SK-N-SH (cell line): Measurements from ENCODE around the gene MSX1. TPM values are rescaled to one million over a fixed set of nuclear protein-coding genes. Genes with fewer than 3 reads are reported as not detected.

ENCODE experiments used
- CTCF ChIA-PET: fragments of 300-600, 350-600 bp; formaldehyde crosslinking; extraction: SDS; loops from one replicate; lab custom pipeline; 2021; lab: Yijun Ruan, JAX
- POLR2A ChIA-PET: fragments of 350-600 bp; sonication (Branson Sonifier 250); formaldehyde crosslinking; extraction: SDS; loops from one replicate; lab custom pipeline; 2020; ENCODE audit warnings: antibody characterized with exemption, inconsistent platforms; lab: Yijun Ruan, JAX
- DNase-seq: peaks from one replicate; pipeline ENCODE4 v3.0.0; 2012
- H2AFZ ChIP-seq: fragments of 200-600 bp; sonication (generic); 2 replicates; pipeline ENCODE4 v1.8.1; 2016; ENCODE audit warnings: antibody characterized with exemption, mild to moderate bottlenecking, low read depth
- H3F3A ChIP-seq: fragments of 200-600 bp; sonication (generic); replicated peaks from 2 replicates; pipeline ENCODE3; 2016; ENCODE audit warnings: antibody characterized with exemption, mild to moderate bottlenecking; ENCODE audit not compliant: insufficient read depth
- H3K27ac ChIP-seq, 2 experiments: fragments of 200-500 bp in 1 of 2; fragments of 200-600 bp in 1 of 2; sonication (Bioruptor generic) in 1 of 2; sonication (generic), shearing (Covaris generic) in 1 of 2; 2 replicates each; pipeline versions ENCODE4 v1.5.1 to v1.6.1; 2014 to 2016; ENCODE audit warnings: low read depth in 2 of 2, inconsistent platforms in 1 of 2, low read length in 1 of 2, mild to moderate bottlenecking in 1 of 2, mixed read lengths in 1 of 2
- H3K27me3 ChIP-seq: fragments of 200-600 bp; sonication (generic), shearing (Covaris generic); 2 replicates; pipeline ENCODE4 v1.6.1; 2016; ENCODE audit warnings: mixed run types; ENCODE audit not compliant: insufficient read depth
- H3K36me3 ChIP-seq, 2 experiments: fragments of 200-500 bp in 1 of 2; fragments of 200-600 bp in 1 of 2; sonication (Bioruptor generic) in 1 of 2; sonication (generic) in 1 of 2; replicated peaks in 1 of 2; 2 replicates each; pipeline versions ENCODE3 to v1.5.1; 2014 to 2016; ENCODE audit warnings: low read length in 1 of 2, mild to moderate bottlenecking in 1 of 2; ENCODE audit not compliant: insufficient read depth in 2 of 2, control insufficient read depth in 1 of 2
- H3K4me1 ChIP-seq, 2 experiments: fragments of 200-500 bp in 1 of 2; fragments of 200-600 bp in 1 of 2; sonication (Bioruptor generic) in 1 of 2; sonication (generic), shearing (Covaris generic) in 1 of 2; 2 replicates each; pipeline versions ENCODE4 v1.5.1 to v1.6.1; 2014 to 2016; ENCODE audit warnings: low read depth in 1 of 2, low read length in 1 of 2, mixed run types in 1 of 2; ENCODE audit not compliant: insufficient read depth in 2 of 2, control insufficient read depth in 1 of 2
- H3K4me2 ChIP-seq: fragments of 200-600 bp; sonication (generic), shearing (Covaris generic); 2 replicates; pipeline ENCODE4 v1.6.1; 2017; ENCODE audit warnings: mixed run types
- H3K4me3 ChIP-seq, 2 experiments: fragments of 200-500 bp in 1 of 2; fragments of 200-600 bp in 1 of 2; sonication (Bioruptor generic) in 1 of 2; sonication (generic), shearing (Covaris generic) in 1 of 2; 2 replicates each; pipeline versions ENCODE4 v1.5.1 to v1.8.1; 2014 to 2016; ENCODE audit warnings: low read depth in 2 of 2, inconsistent platforms in 1 of 2, low read length in 1 of 2, mild to moderate bottlenecking in 1 of 2, mixed read lengths in 1 of 2, moderate library complexity in 1 of 2
- H3K79me2 ChIP-seq: fragments of 200-600 bp; sonication (generic); 2 replicates; pipeline ENCODE4 v1.8.1; 2017; ENCODE audit warnings: mild to moderate bottlenecking; ENCODE audit not compliant: insufficient read depth
- H3K9ac ChIP-seq: fragments of 200-600 bp; sonication (generic); 2 replicates; pipeline ENCODE4 v1.6.1; 2017; ENCODE audit warnings: mixed run types
- H3K9me2 ChIP-seq: fragments of 200-600 bp; sonication (generic); 2 replicates; pipeline ENCODE4 v1.6.1; 2017; ENCODE audit warnings: mixed run types
- H3K9me3 ChIP-seq: fragments of 200-600 bp; sonication (generic); 2 replicates; pipeline ENCODE4 v1.6.1; 2017; ENCODE audit warnings: mixed run types, mild to moderate bottlenecking, moderate library complexity
- H4K20me1 ChIP-seq: fragments of 200-600 bp; sonication (generic); 2 replicates; pipeline ENCODE4 v1.6.1; 2017; ENCODE audit warnings: mild to moderate bottlenecking, mixed run types; ENCODE audit not compliant: insufficient read depth
- CHD2 ChIP-seq: fragments of 150-350 bp; IDR thresholded peaks from 2 replicates; pipeline ENCODE4 v1.6.1; 2018; ENCODE audit warnings: low read length; ENCODE audit not compliant: partially characterized antibody
- ELF1 ChIP-seq: IDR thresholded peaks from 2 replicates; pipeline ENCODE4 v1.4.0; 2012
- EP300 ChIP-seq, 2 experiments: IDR thresholded peaks; 2 replicates each; pipeline versions ENCODE4 v1.4.0 to v1.6.1; 2012; ENCODE audit warnings: borderline replicate concordance in 1 of 2, low read depth in 1 of 2, low read length in 1 of 2
- EZH2phosphoT487 ChIP-seq: fragments of 200-600 bp; sonication (generic); IDR thresholded peaks from 2 replicates; pipeline ENCODE4 v1.6.1; 2017; ENCODE audit warnings: low read depth, mixed run types, mild to moderate bottlenecking, antibody characterized with exemption, moderate library complexity, borderline replicate concordance
- FOXM1 ChIP-seq: IDR thresholded peaks from 2 replicates; pipeline ENCODE4 v1.4.0; 2012; ENCODE audit warnings: low read depth, mild to moderate bottlenecking
- MXI1 ChIP-seq: IDR thresholded peaks from 2 replicates; pipeline ENCODE4 v1.6.1; 2012; ENCODE audit warnings: mild to moderate bottlenecking, low read depth, low read length, improper control_type of control experiment
- POLR2AphosphoS5 ChIP-seq: IDR thresholded peaks from 2 replicates; pipeline ENCODE4 v1.6.1; 2012; ENCODE audit warnings: low read depth, low read length
- RAD21 ChIP-seq: IDR thresholded peaks from 2 replicates; pipeline ENCODE4 v1.6.1; 2012; ENCODE audit warnings: mild to moderate bottlenecking, low read length
- RFX5 ChIP-seq: IDR thresholded peaks from 2 replicates; pipeline ENCODE4 v1.6.1; 2012; ENCODE audit warnings: mild to moderate bottlenecking, improper control_type of control experiment, low read length
- SIN3A ChIP-seq: IDR thresholded peaks from 2 replicates; pipeline ENCODE4 v1.6.1; 2012; ENCODE audit warnings: low read depth, mild to moderate bottlenecking, low read length, moderate library complexity, borderline replicate concordance
- WGBS: methylation state at CpG from one replicate; pipeline ENCODE4 v1.1.6; 2017; ENCODE audit warnings: low lambda C conversion rate; 5-methylcytosine and 5-hydroxymethylcytosine counted together
- polyA plus RNA-seq, 3 experiments: library from polyadenylated mRNA; depleted of rRNA; stranded (reverse); fragments of >200 nt; gene quantifications; 2 replicates each; pipeline ENCODE4 v1.2.3, GENCODE V29; 2012
- TF ChIP-seq, protein P1 (sequence below): IDR thresholded peaks from 2 replicates; pipeline ENCODE4 v1.4.0; 2012; ENCODE audit warnings: low read depth, borderline replicate concordance
- TF ChIP-seq, protein P2 (sequence below): fragments of 150-350 bp; IDR thresholded peaks from 2 replicates; pipeline ENCODE4 v1.6.1; 2016; ENCODE audit warnings: mild to moderate bottlenecking, low read depth, low read length

MSX1 gene
- polyA plus RNA-seq, 1 of the 3 experiments (the other 2 are of a cell fraction), result 2.1 TPM

DNA sequence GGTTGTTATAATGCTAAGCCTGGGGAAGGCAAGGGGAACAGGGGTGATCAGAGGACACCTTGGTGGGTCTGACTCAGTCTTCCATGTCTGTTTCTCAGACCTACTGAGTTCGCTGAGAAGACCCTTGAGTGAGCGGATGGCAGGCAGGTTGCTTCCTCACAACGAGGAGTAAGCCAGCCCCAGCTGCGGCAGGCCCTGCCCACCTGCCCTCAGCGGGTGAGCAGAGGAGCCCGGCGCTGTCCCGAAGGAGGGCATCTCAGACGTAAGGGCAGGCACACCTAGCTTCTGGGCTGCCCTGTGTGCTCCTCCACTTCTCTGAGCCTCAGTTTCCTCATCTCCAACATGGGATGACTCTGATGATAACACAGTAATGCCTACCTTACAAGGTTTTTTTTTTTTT, 30.3 kb downstream of the MSX1 start:
- WGBS, result no CpG with 5 or more reads among the region's 9 CpGs
- POLR2A ChIA-PET, result no interaction called here
- no peaks in the 10 kb centered on the region for H3K9me2 ChIP-seq

DNA sequence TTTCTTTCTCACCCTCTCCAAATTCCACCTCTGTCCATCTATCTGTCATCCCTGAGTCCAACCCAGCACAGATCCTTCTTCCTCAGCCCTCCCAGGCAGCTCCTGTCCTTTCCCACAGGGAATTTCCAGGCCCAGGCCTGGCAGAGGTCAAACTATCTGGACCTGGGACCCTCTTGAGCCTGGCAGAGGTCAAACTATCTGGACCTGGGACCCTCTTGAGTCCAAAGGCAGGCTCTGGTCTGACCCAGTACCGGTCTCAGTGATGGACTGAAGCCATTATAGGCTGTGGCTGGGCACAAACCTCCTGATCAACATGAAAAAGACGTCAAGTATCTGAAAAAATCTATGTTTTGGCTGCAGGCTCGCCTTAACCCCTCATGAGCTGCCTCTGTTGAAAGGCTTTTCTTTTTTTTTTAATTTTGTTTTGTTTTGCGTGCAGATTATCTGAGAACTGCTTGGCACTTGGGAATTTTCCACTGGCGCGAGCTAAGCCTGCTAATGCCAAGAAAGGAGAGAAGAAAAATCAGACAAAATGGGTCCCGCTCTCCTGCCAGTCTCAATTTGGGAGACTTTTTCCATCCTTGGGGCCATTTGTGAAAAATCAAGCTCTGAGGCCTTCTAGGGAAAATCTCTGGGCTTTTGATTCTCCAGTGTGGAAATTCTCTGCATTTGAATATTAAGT, 31.2 kb downstream of the MSX1 start:
- 35% methylated on average over 6 of the region's 7 CpGs for WGBS
- no peaks in the 10 kb centered on the region for H3K36me3 ChIP-seq
- no peak overlapping the region for H3K4me3 ChIP-seq
- H4K20me1 ChIP-seq, result no peaks in the 10 kb centered on the region
- POLR2A ChIA-PET, result interaction anchor here (0.6 to 0.7 kb wide), 2 partner anchors 263 to 532 kb away, joined by 3 read pairs; no protein-coding TSS in a partner anchor
- no peak overlapping the region for H3K4me2 ChIP-seq
- H3K9ac ChIP-seq, result no peak overlapping the region
- TF ChIP-seq, protein P1, sequence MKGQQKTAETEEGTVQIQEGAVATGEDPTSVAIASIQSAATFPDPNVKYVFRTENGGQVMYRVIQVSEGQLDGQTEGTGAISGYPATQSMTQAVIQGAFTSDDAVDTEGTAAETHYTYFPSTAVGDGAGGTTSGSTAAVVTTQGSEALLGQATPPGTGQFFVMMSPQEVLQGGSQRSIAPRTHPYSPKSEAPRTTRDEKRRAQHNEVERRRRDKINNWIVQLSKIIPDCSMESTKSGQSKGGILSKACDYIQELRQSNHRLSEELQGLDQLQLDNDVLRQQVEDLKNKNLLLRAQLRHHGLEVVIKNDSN, result no peak
- TF ChIP-seq EP300 (IDR thresholded peaks at IDR 0.05; ENCODE audit: borderline replicate concordance in 1 of 2, low read depth in 1 of 2, low read length in 1 of 2) (no peak), CHD2 (no peak), EZH2phosphoT487 (no peak), ELF1 (no peak), RFX5 (no peak), MXI1 (no peak)
- TF ChIP-seq, protein P2, sequence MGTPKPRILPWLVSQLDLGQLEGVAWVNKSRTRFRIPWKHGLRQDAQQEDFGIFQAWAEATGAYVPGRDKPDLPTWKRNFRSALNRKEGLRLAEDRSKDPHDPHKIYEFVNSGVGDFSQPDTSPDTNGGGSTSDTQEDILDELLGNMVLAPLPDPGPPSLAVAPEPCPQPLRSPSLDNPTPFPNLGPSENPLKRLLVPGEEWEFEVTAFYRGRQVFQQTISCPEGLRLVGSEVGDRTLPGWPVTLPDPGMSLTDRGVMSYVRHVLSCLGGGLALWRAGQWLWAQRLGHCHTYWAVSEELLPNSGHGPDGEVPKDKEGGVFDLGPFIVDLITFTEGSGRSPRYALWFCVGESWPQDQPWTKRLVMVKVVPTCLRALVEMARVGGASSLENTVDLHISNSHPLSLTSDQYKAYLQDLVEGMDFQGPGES, result no peak
- no peak for DNase-seq
- H3K9me2 ChIP-seq, result no peaks in the 10 kb centered on the region
- H2AFZ ChIP-seq, result no peak overlapping the region
- H3K4me1 ChIP-seq, result no peaks in the 10 kb centered on the region
- H3K27me3 ChIP-seq, result peaks cover 4% of the 10 kb centered on the region; the same call in 1 of the 2 replicates
- H3K27ac ChIP-seq, result no peak overlapping the region
- CTCF ChIA-PET, result interaction anchor here (0.5 to 1.4 kb wide), 4 partner anchors 113 to 1025 kb away, joined by 3 to 4 read pairs (median 3); no protein-coding TSS in a partner anchor
- H3K79me2 ChIP-seq, result no peaks in the 10 kb centered on the region
- H3F3A ChIP-seq, result no peaks in the 10 kb centered on the region
- no peaks in the 10 kb centered on the region for H3K9me3 ChIP-seq

More for the DNA sequence above, 30.3 kb downstream of the MSX1 start:
- Histone ChIP-seq H3K36me3 (no peaks in the 10 kb centered on the region), H3K4me1 (no peaks in the 10 kb centered on the region), H4K20me1 (no peaks in the 10 kb centered on the region), H3K27me3 (peaks cover 4% of the 10 kb centered on the region; the same call in 1 of the 2 replicates), H3K4me2 (no peak overlapping the region), H2AFZ (no peak overlapping the region), H3F3A (no peaks in the 10 kb centered on the region), H3K4me3 (no peak overlapping the region), H3K9me3 (no peaks in the 10 kb centered on the region), H3K79me2 (no peaks in the 10 kb centered on the region), H3K27ac (no peak overlapping the region), H3K9ac (no peak overlapping the region)
- DNase-seq, result no peak
- TF ChIP-seq FOXM1, result no peak
- no peak for TF ChIP-seq POLR2AphosphoS5
- no peak for TF ChIP-seq RAD21
- no peak for TF ChIP-seq ELF1
- no peak for TF ChIP-seq SIN3A
- CTCF ChIA-PET, result interaction anchor here (1.4 kb wide), 1 partner anchor 112 kb away, joined by 4 read pairs; no protein-coding TSS in a partner anchor
